Activated CD8-positive, alpha-beta memory T cell treated with anti-CD3 and anti-CD28 coated beads, Interleukin-2, amount 10 ng/mL, durations not matched to agents 7 days and 5 days (primary cell): ENCODE data around the gene OR2G2. TPM values are rescaled to one million over a fixed set of nuclear protein-coding genes. Genes with fewer than 3 reads are reported as not detected.

Experiments used
- ATAC-seq: fragments of 150-1000 bp; cut with Tn5 transposase; one replicate; pipeline ENCODE4 v1.10.0; 2021; ENCODE audit warnings: moderate library complexity
- CTCF ChIA-PET: fragments of 350-600 bp; sonication (Branson Sonifier 250); formaldehyde crosslinking; loops from one replicate; lab custom pipeline; 2021; ENCODE audit warnings: antibody characterized with exemption; lab: Charles Lee
- DNase-seq: peaks from one replicate; pipeline ENCODE4 v3.0.0-alpha.2; 2020
- H3K27ac Mint-ChIP-seq: one replicate; pipeline ENCODE4 v1.8.0; 2021; ENCODE audit warnings: mild to moderate bottlenecking, mixed read lengths
- H3K27me3 Mint-ChIP-seq: one replicate; pipeline ENCODE4 v1.8.0; 2021; ENCODE audit warnings: mixed read lengths
- H3K36me3 Mint-ChIP-seq: one replicate; pipeline ENCODE4 v1.8.0; 2021; ENCODE audit warnings: mild to moderate bottlenecking, mixed read lengths
- H3K4me1 Mint-ChIP-seq: one replicate; pipeline ENCODE4 v1.8.0; 2021; ENCODE audit warnings: mixed read lengths
- H3K4me3 Mint-ChIP-seq: one replicate; pipeline ENCODE4 v1.8.0; 2021; ENCODE audit warnings: mild to moderate bottlenecking, moderate library complexity, mixed read lengths
- H3K9me3 Mint-ChIP-seq: one replicate; pipeline ENCODE4 v1.8.0; 2022; ENCODE audit warnings: low read depth, mixed read lengths
- total RNA-seq, 2 experiments: library from RNA; stranded (reverse); gene quantifications; one replicate each; pipeline ENCODE4 v1.2.3, GENCODE V29; 2021

The OR2G2 gene
- not detected for total RNA-seq

GRCh38 chr1:247588060-247588459 is at the start of gene OR2G2:
Gene OR2G2 (plus strand): TSS chr1:247588360. CDS start chr1:247588360, 0 bp downstream.
- H3K9me3 Mint-ChIP-seq: no peaks in the 10 kb centered on the region
- no peak for DNase-seq
- H3K27me3 Mint-ChIP-seq: no peaks in the 10 kb centered on the region
- ATAC-seq: no peak
- H3K36me3 Mint-ChIP-seq: no peaks in the 10 kb centered on the region
- no peak within 1 kb of the TSS for H3K27ac Mint-ChIP-seq
- no peak within 1 kb of the TSS for H3K4me3 Mint-ChIP-seq
- CTCF ChIA-PET: no interaction called here
- H3K4me1 Mint-ChIP-seq: no peaks in the 10 kb centered on the region

GRCh38 chr1:247538561-247538960 is 49.6 kb upstream of the OR2G2 start:
- Mint-ChIP-seq H3K4me1 (no peaks in the 10 kb centered on the region), H3K36me3 (no peaks in the 10 kb centered on the region), H3K27ac (no peak overlapping the region), H3K27me3 (peaks cover 6% of the 10 kb centered on the region), H3K4me3 (no peak overlapping the region), H3K9me3 (no peaks in the 10 kb centered on the region)
- DNase-seq: no peak
- no peak for ATAC-seq
- CTCF ChIA-PET: interaction anchor here (1.1 kb wide), 1 partner anchor 166 kb away, joined by 3 read pairs; no protein-coding TSS in a partner anchor

GRCh38 chr1:247539215-247539614 is 48.9 kb upstream of the OR2G2 start:
- Mint-ChIP-seq H3K27me3 (peaks cover 6% of the 10 kb centered on the region), H3K27ac (no peak overlapping the region), H3K4me1 (no peaks in the 10 kb centered on the region), H3K9me3 (no peaks in the 10 kb centered on the region), H3K36me3 (no peaks in the 10 kb centered on the region), H3K4me3 (no peak overlapping the region)
- DNase-seq (no peak), ATAC-seq (no peak)
- CTCF ChIA-PET: interaction anchor here (1.1 kb wide), 1 partner anchor 166 kb away, joined by 3 read pairs; no protein-coding TSS in a partner anchor

- H3K27me3 Mint-ChIP-seq: peaks cover 6% of the 10 kb centered on the region
- CTCF ChIA-PET: no interaction called here
- DNase-seq (no peak), ATAC-seq (no peak)
- H3K36me3 Mint-ChIP-seq: no peaks in the 10 kb centered on the region
- H3K4me1 Mint-ChIP-seq: no peaks in the 10 kb centered on the region
- no peak overlapping the region for H3K4me3 Mint-ChIP-seq
- no peaks in the 10 kb centered on the region for H3K9me3 Mint-ChIP-seq
- H3K27ac Mint-ChIP-seq: no peak overlapping the region
These were observed 47.6 kb upstream of the OR2G2 start for GRCh38 chr1:247540581-247540980.

- H3K4me1 Mint-ChIP-seq: no peaks in the 10 kb centered on the region
- no peaks in the 10 kb centered on the region for H3K9me3 Mint-ChIP-seq
- DNase-seq: no peak
- no peak overlapping the region for H3K4me3 Mint-ChIP-seq
- no peaks in the 10 kb centered on the region for H3K36me3 Mint-ChIP-seq
- peaks cover 3% of the 10 kb centered on the region for H3K27me3 Mint-ChIP-seq
- CTCF ChIA-PET: no interaction called here
- no peak overlapping the region for H3K27ac Mint-ChIP-seq
- no peak for ATAC-seq
These were observed 45.3 kb upstream of the OR2G2 start for GRCh38 chr1:247542811-247543210.

- Mint-ChIP-seq H3K9me3 (no peaks in the 10 kb centered on the region), H3K36me3 (no peaks in the 10 kb centered on the region), H3K27me3 (peaks cover 10% of the 10 kb centered on the region), H3K4me1 (peaks cover 5% of the 10 kb centered on the region), H3K27ac (no peak overlapping the region), H3K4me3 (no peak overlapping the region)
- DNase-seq (no peak), ATAC-seq (no peak)
- CTCF ChIA-PET: no interaction called here
These were observed 40.1 kb upstream of the OR2G2 start for GRCh38 chr1:247548092-247548491.

GRCh38 chr1:247548769-247549182 is 39.4 kb upstream of the OR2G2 start, which contains the start of gene GCSAML:
Gene GCSAML (plus strand): TSS chr1:247549134. CDS start chr1:247549192, 58 bp downstream.
- no peak within 1 kb of the TSS for H3K27ac Mint-ChIP-seq
- CTCF ChIA-PET: no interaction called here
- peaks cover 5% of the 10 kb centered on the region for H3K4me1 Mint-ChIP-seq
- H3K27me3 Mint-ChIP-seq: peaks cover 10% of the 10 kb centered on the region
- H3K4me3 Mint-ChIP-seq: no peak within 1 kb of the TSS
- H3K36me3 Mint-ChIP-seq: no peaks in the 10 kb centered on the region
- DNase-seq (no peak), ATAC-seq (no peak)
- no peaks in the 10 kb centered on the region for H3K9me3 Mint-ChIP-seq

GRCh38 chr1:247551721-247552120 is 36.4 kb upstream of the OR2G2 start:
- DNase-seq (no peak), ATAC-seq (no peak)
- H3K9me3 Mint-ChIP-seq: no peaks in the 10 kb centered on the region
- H3K27ac Mint-ChIP-seq: no peak overlapping the region
- H3K36me3 Mint-ChIP-seq: no peaks in the 10 kb centered on the region
- H3K4me1 Mint-ChIP-seq: peaks cover 5% of the 10 kb centered on the region
- H3K4me3 Mint-ChIP-seq: no peak overlapping the region
- H3K27me3 Mint-ChIP-seq: peaks cover 10% of the 10 kb centered on the region
- CTCF ChIA-PET: no interaction called here

- CTCF ChIA-PET: no interaction called here
- no peaks in the 10 kb centered on the region for H3K36me3 Mint-ChIP-seq
- H3K4me1 Mint-ChIP-seq: peaks cover 5% of the 10 kb centered on the region
- no peak for ATAC-seq
- H3K27ac Mint-ChIP-seq: no peak overlapping the region
- H3K4me3 Mint-ChIP-seq: no peak overlapping the region
- peaks cover 10% of the 10 kb centered on the region for H3K27me3 Mint-ChIP-seq
- H3K9me3 Mint-ChIP-seq: no peaks in the 10 kb centered on the region
- DNase-seq: no peak
These were observed 35.9 kb upstream of the OR2G2 start for GRCh38 chr1:247552231-247552630.

- Mint-ChIP-seq H3K27ac (no peak overlapping the region), H3K36me3 (no peaks in the 10 kb centered on the region), H3K9me3 (no peaks in the 10 kb centered on the region), H3K4me3 (no peak overlapping the region), H3K27me3 (no peaks in the 10 kb centered on the region), H3K4me1 (no peaks in the 10 kb centered on the region)
- CTCF ChIA-PET: no interaction called here
- DNase-seq (no peak), ATAC-seq (no peak)
These were observed 30.1 kb upstream of the OR2G2 start for GRCh38 chr1:247557926-247558674.

GRCh38 chr1:247561711-247562110 is 26.4 kb upstream of the OR2G2 start:
- no peaks in the 10 kb centered on the region for H3K36me3 Mint-ChIP-seq
- no peaks in the 10 kb centered on the region for H3K9me3 Mint-ChIP-seq
- H3K4me1 Mint-ChIP-seq: no peaks in the 10 kb centered on the region
- H3K27ac Mint-ChIP-seq: no peak overlapping the region
- CTCF ChIA-PET: no interaction called here
- no peak overlapping the region for H3K4me3 Mint-ChIP-seq
- H3K27me3 Mint-ChIP-seq: no peaks in the 10 kb centered on the region
- DNase-seq (no peak), ATAC-seq (no peak)

GRCh38 chr1:247562198-247562597 is 26.0 kb upstream of the OR2G2 start:
- CTCF ChIA-PET: no interaction called here
- no peaks in the 10 kb centered on the region for H3K4me1 Mint-ChIP-seq
- ATAC-seq: no peak
- H3K27me3 Mint-ChIP-seq: no peaks in the 10 kb centered on the region
- H3K9me3 Mint-ChIP-seq: no peaks in the 10 kb centered on the region
- DNase-seq: no peak
- no peaks in the 10 kb centered on the region for H3K36me3 Mint-ChIP-seq
- no peak overlapping the region for H3K4me3 Mint-ChIP-seq
- H3K27ac Mint-ChIP-seq: no peak overlapping the region

- DNase-seq: no peak
- H3K36me3 Mint-ChIP-seq: peaks cover 1% of the 10 kb centered on the region
- H3K27ac Mint-ChIP-seq: no peak overlapping the region
- CTCF ChIA-PET: interaction anchor here (1.2 kb wide), 1 partner anchor 185 kb away, joined by 3 read pairs; no protein-coding TSS in a partner anchor
- H3K4me1 Mint-ChIP-seq: no peaks in the 10 kb centered on the region
- ATAC-seq: no peak
- no peaks in the 10 kb centered on the region for H3K27me3 Mint-ChIP-seq
- no peaks in the 10 kb centered on the region for H3K9me3 Mint-ChIP-seq
- H3K4me3 Mint-ChIP-seq: no peak overlapping the region
These were observed 13.9 kb upstream of the OR2G2 start for GRCh38 chr1:247574236-247574635.

GRCh38 chr1:247574664-247575063 is 13.5 kb upstream of the OR2G2 start:
- Mint-ChIP-seq H3K27me3 (no peaks in the 10 kb centered on the region), H3K36me3 (peaks cover 1% of the 10 kb centered on the region), H3K27ac (no peak overlapping the region), H3K9me3 (no peaks in the 10 kb centered on the region), H3K4me3 (no peak overlapping the region), H3K4me1 (no peaks in the 10 kb centered on the region)
- DNase-seq (no peak), ATAC-seq (no peak)
- CTCF ChIA-PET: interaction anchor here (1.2 kb wide), 1 partner anchor 185 kb away, joined by 3 read pairs; no protein-coding TSS in a partner anchor
